Transverse colon (tissue), 4 donors: ENCODE results near the gene GADD45G. TPM values are rescaled to one million over a fixed set of nuclear protein-coding genes. Genes with fewer than 3 reads are reported as not detected.

Experiments used
- DNase-seq: peaks from one replicate; pipeline ENCODE4 v3.0.0-alpha.2; 2019
- H3K27ac ChIP-seq, 4 donors: fragments of 200-600 bp; sonication (generic); 2 replicates each; pipeline ENCODE4 v1.5.1; 2016 to 2018; ENCODE audit warnings: inconsistent platforms in 4 of 4
- H3K27me3 ChIP-seq: fragments of 200-600 bp; sonication (generic); 2 replicates; pipeline ENCODE4 v1.5.1; 2017; ENCODE audit warnings: inconsistent platforms
- H3K36me3 ChIP-seq, 4 donors: fragments of 200-600 bp; sonication (generic); 2 replicates each; pipeline ENCODE4 v1.5.1; 2017 to 2019; ENCODE audit warnings: inconsistent platforms in 4 of 4
- H3K4me1 ChIP-seq, 4 donors: fragments of 200-600 bp; sonication (generic); 2 replicates each; pipeline ENCODE4 v1.5.1; 2017 to 2020; ENCODE audit warnings: inconsistent platforms in 4 of 4
- H3K4me3 ChIP-seq, 4 donors: fragments of 200-600 bp; sonication (generic); 1 replicate in 1 of 4; 2 replicates in 3 of 4; pipeline versions ENCODE4 v1.5.1 to v1.6.1; 2017 to 2019; ENCODE audit warnings: inconsistent platforms in 4 of 4
- H3K9me3 ChIP-seq, 2 donors: fragments of 200-600 bp; sonication (generic); 2 replicates each; pipeline ENCODE4 v1.5.1; 2017 to 2019; ENCODE audit warnings: inconsistent platforms in 2 of 2
- CTCF ChIP-seq, 5 experiments: fragments of 200-600 bp in 3 of 5; fragments of 450-650 bp in 2 of 5; sonication (generic) in 3 of 5; IDR thresholded peaks; 1 replicate in 2 of 5; 2 replicates in 3 of 5; pipeline ENCODE4 v1.5.1; 2016 to 2017; ENCODE audit warnings: antibody characterized with exemption in 5 of 5, inconsistent platforms in 3 of 5, mild to moderate bottlenecking in 2 of 5, moderate library complexity in 1 of 5
- EP300 ChIP-seq: sonication (generic); formaldehyde crosslinking; IDR thresholded peaks from one replicate; pipeline ENCODE4 v1.6.1; 2017; ENCODE audit warnings: antibody characterized with exemption, low read depth
- POLR2A ChIP-seq: fragments of 450-650 bp; IDR thresholded peaks from one replicate; pipeline ENCODE4 v1.6.1; 2016; ENCODE audit warnings: antibody characterized with exemption, mild to moderate bottlenecking, moderate library complexity
- POLR2AphosphoS5 ChIP-seq, 3 donors: sonication (generic); formaldehyde crosslinking; IDR thresholded peaks; one replicate each; pipeline ENCODE4 v1.6.1; 2016; ENCODE audit warnings: antibody characterized with exemption in 3 of 3
- WGBS, 2 donors: methylation state at CpG; one replicate each; pipeline ENCODE4 v1.1.5; 2018; ENCODE audit warnings: low coverage in 1 of 2; 5-methylcytosine and 5-hydroxymethylcytosine counted together
- in situ Hi-C, 4 donors: fragments of 200-750 bp; cut with MboI; loops; one replicate each; pipeline versions ENCODE4 v1.15.0 to v1.15.1; 2017; ENCODE audit warnings: low sequenced_read_pairs in 3 of 4, low pct_ligation_motif_present in 1 of 4, low pct_unique_long_range_greater_than_20kb in 1 of 4
- intact Hi-C: fragments of 100-400 bp; cut with DNase I; formaldehyde crosslinking; loops from one replicate; pipeline ENCODE4 v1.15.1; 2023; ENCODE audit warnings: low total_unique reads
- total RNA-seq, 4 donors: library from RNA; depleted of rRNA; stranded (reverse); fragments of >200 nt; gene quantifications; one replicate each; pipeline ENCODE4 v1.1.0, GENCODE V29; 2016

Gene GADD45G
- total RNA-seq, 4 donors from 2014 or later, result 8.4 to 12.7 (median 10.3) TPM

DNA sequence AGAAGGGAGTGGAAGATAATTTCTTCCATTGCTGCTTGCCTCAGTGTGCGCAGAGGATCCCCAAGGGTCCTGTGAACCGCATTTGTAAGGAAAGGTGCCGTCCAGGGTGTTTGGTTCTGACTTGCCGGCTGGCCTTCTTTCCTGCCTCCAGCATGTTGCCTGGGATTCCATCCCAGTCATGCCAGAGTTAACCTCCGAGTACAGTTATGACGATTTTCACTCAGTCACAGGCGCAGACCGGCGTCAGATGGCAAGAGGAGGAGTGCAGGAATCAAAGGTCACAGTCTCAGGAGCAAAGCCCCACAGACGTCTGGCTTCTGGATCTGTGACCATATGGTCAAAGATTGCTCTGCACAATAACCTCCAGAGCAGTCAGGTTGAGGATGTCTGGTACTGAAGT is 5.9 kb upstream of the GADD45G start:
- Histone ChIP-seq H3K4me3 (no peak overlapping the region), H3K27ac (no peak overlapping the region), H3K4me1 (peaks cover 4 to 9% (median 9%) of the 10 kb centered on the region in 4 donors), H3K9me3 (no peaks in the 10 kb centered on the region), H3K36me3 (no peaks in the 10 kb centered on the region), H3K27me3 (no peaks in the 10 kb centered on the region)
- intact Hi-C loops, result no loop called here
- 51 to 83% methylated on average over 4 to 10 of the region's 10 CpGs for WGBS, 2 donors
- TF ChIP-seq EP300, result no peak
- TF ChIP-seq CTCF (IDR thresholded peaks at IDR 0.05), result no peak
- TF ChIP-seq POLR2A, result no peak
- TF ChIP-seq POLR2AphosphoS5 (IDR thresholded peaks at IDR 0.05), result no peak
- no peak for DNase-seq
- in situ Hi-C loops, result loop anchor here (5.0 to 25.0 kb wide), 5 partner anchors 503 to 1276 kb away; partner anchors contain the start of gene DIRAS2 (in 1 of the 4)

GRCh38 chr9:89600831-89601230 is 4.0 kb upstream of the GADD45G start:
- intact Hi-C loops (loop anchor here (5.0 to 10.0 kb wide), 2 partner anchors 61 to 344 kb away; no protein-coding TSS in a partner anchor), in situ Hi-C loops (loop anchor here in 3 of 4 donors (5.0 to 25.0 kb wide), 3 partner anchors 311 to 501 kb away; no protein-coding TSS in a partner anchor)
- no peak for TF ChIP-seq EP300
- no peak for TF ChIP-seq POLR2AphosphoS5 (IDR thresholded peaks at IDR 0.05)
- no peak for TF ChIP-seq POLR2A
- no peak for TF ChIP-seq CTCF (IDR thresholded peaks at IDR 0.05)
- H3K9me3 ChIP-seq, result no peaks in the 10 kb centered on the region
- WGBS, 2 donors, result 85% methylated on average over 6 of the region's 6 CpGs; no CpG with 5 or more reads in 1 of the 2 donors
- H3K4me3 ChIP-seq, result no peak overlapping the region
- DNase-seq, result no peak
- no peaks in the 10 kb centered on the region for H3K27me3 ChIP-seq
- H3K4me1 ChIP-seq, result peaks cover 4 to 18% (median 15%) of the 10 kb centered on the region in 4 donors
- no peak overlapping the region for H3K27ac ChIP-seq
- H3K36me3 ChIP-seq, result no peaks in the 10 kb centered on the region

GRCh38 chr9:89601306-89601705 is 3.5 kb upstream of the GADD45G start:
- Histone ChIP-seq H3K36me3 (no peaks in the 10 kb centered on the region), H3K27me3 (no peaks in the 10 kb centered on the region), H3K9me3 (no peaks in the 10 kb centered on the region), H3K27ac (no peak overlapping the region), H3K4me1 (peaks cover 4 to 22% (median 19%) of the 10 kb centered on the region in 4 donors), H3K4me3 (no peak overlapping the region)
- no peak for DNase-seq
- in situ Hi-C loops (loop anchor here in 3 of 4 donors (5.0 to 25.0 kb wide), 3 partner anchors 311 to 501 kb away; no protein-coding TSS in a partner anchor), intact Hi-C loops (loop anchor here (5.0 to 10.0 kb wide), 2 partner anchors 61 to 343 kb away; no protein-coding TSS in a partner anchor)
- no peak for TF ChIP-seq CTCF (IDR thresholded peaks at IDR 0.05)
- TF ChIP-seq POLR2AphosphoS5 (IDR thresholded peaks at IDR 0.05), result no peak
- TF ChIP-seq POLR2A, result no peak
- TF ChIP-seq EP300, result no peak
- WGBS, 2 donors, result 85% methylated on average over 5 of the region's 5 CpGs; no CpG with 5 or more reads in 1 of the 2 donors

- no peak for DNase-seq
Measured at GRCh38 chr9:89601856-89602562, 2.8 kb upstream of the GADD45G start.

More at GRCh38 chr9:89601856-89602562, 2.8 kb upstream of the GADD45G start:
- Histone ChIP-seq H3K27me3 (no peaks in the 10 kb centered on the region), H3K27ac (no peak overlapping the region), H3K4me3 (no peak overlapping the region), H3K36me3 (no peaks in the 10 kb centered on the region), H3K9me3 (no peaks in the 10 kb centered on the region), H3K4me1 (peaks cover 8 to 29% (median 26%) of the 10 kb centered on the region in 4 donors)
- no peak for TF ChIP-seq CTCF (IDR thresholded peaks at IDR 0.05)
- no peak for TF ChIP-seq POLR2A
- no peak for TF ChIP-seq POLR2AphosphoS5 (IDR thresholded peaks at IDR 0.05)
- no peak for TF ChIP-seq EP300
- WGBS, 2 donors, result 82% methylated on average over 6 of the region's 6 CpGs; no CpG with 5 or more reads in 1 of the 2 donors
- intact Hi-C loops (loop anchor here (5.0 to 10.0 kb wide), 2 partner anchors 60 to 343 kb away; no protein-coding TSS in a partner anchor), in situ Hi-C loops (loop anchor here in 3 of 4 donors (5.0 to 25.0 kb wide), 3 partner anchors 310 to 500 kb away; no protein-coding TSS in a partner anchor)
